Gastroesophageal sphincter (tissue), 4 donors: ENCODE measurements around the gene ECHDC1. TPM values are rescaled to one million over a fixed set of nuclear protein-coding genes. Genes with fewer than 3 reads are reported as not detected.

Experiments
- ATAC-seq: fragments of 150-250 bp; one replicate; pipeline ENCODE4 v1.9.1; 2016; ENCODE audit warnings: mild to moderate bottlenecking, moderate library complexity
- H3K27ac ChIP-seq, 4 donors: fragments of 200-600 bp; sonication (generic) in 3 of 4; 1 replicate in 3 of 4; 2 replicates in 1 of 4; pipeline ENCODE4 v1.5.1; 2016 to 2019
- H3K27me3 ChIP-seq: fragments of 200-600 bp; sonication (generic); one replicate; pipeline ENCODE4 v1.5.1; 2019
- H3K36me3 ChIP-seq, 2 donors: fragments of 200-600 bp; sonication (generic); one replicate each; pipeline ENCODE4 v1.5.1; 2019; ENCODE audit warnings: control low read depth in 1 of 2
- H3K4me1 ChIP-seq, 3 donors: fragments of 200-600 bp; sonication (generic); 1 replicate in 2 of 3; 2 replicates in 1 of 3; pipeline ENCODE4 v1.5.1; 2016 to 2019; ENCODE audit warnings: control low read depth in 2 of 3
- H3K4me3 ChIP-seq, 2 donors: fragments of 200-600 bp; sonication (generic); one replicate each; pipeline ENCODE4 v1.5.1; 2019; ENCODE audit warnings: mild to moderate bottlenecking in 1 of 2, moderate library complexity in 1 of 2
- H3K9me3 ChIP-seq, 3 donors: fragments of 200-600 bp; sonication (generic); one replicate each; pipeline ENCODE4 v1.5.1; 2017 to 2019; ENCODE audit warnings: control low read depth in 2 of 3
- CTCF ChIP-seq, 4 experiments: fragments of 200-600 bp in 2 of 4; fragments of 450-650 bp in 2 of 4; sonication (generic) in 1 of 4; IDR thresholded peaks; one replicate each; pipeline ENCODE4 v1.5.1; 2017 to 2019; ENCODE audit warnings: antibody characterized with exemption in 4 of 4, mild to moderate bottlenecking in 2 of 4, moderate library complexity in 2 of 4
- EP300 ChIP-seq: sonication (generic); formaldehyde crosslinking; IDR thresholded peaks from one replicate; pipeline ENCODE4 v1.6.1; 2017; ENCODE audit warnings: antibody characterized with exemption, mild to moderate bottlenecking
- POLR2A ChIP-seq, 2 donors: fragments of 450-650 bp; IDR thresholded peaks; one replicate each; pipeline ENCODE4 v1.6.1; 2017; ENCODE audit warnings: antibody characterized with exemption in 2 of 2, mild to moderate bottlenecking in 2 of 2, moderate library complexity in 1 of 2
- POLR2AphosphoS5 ChIP-seq: sonication (generic); formaldehyde crosslinking; IDR thresholded peaks from one replicate; pipeline ENCODE4 v1.6.1; 2017; ENCODE audit warnings: antibody characterized with exemption
- WGBS, 2 donors: methylation state at CpG; one replicate each; pipeline ENCODE4 v1.1.5; 2018; ENCODE audit warnings: low coverage in 1 of 2; 5-methylcytosine and 5-hydroxymethylcytosine counted together
- total RNA-seq, 4 donors: library from RNA; depleted of rRNA; stranded (reverse); fragments of >200 nt; gene quantifications; one replicate each; pipeline ENCODE4 v1.1.0, GENCODE V29; 2016

The ECHDC1 gene
- total RNA-seq, 4 donors from 2014 or later: 52.0 to 74.4 (median 58.9) TPM

- Histone ChIP-seq H3K36me3 (peaks cover 0 to 30% of the 10 kb centered on the region in 2 donors), H3K27ac (peak overlapping the region in 1 of 4 donors; percentile 30), H3K4me1 (peaks cover 0 to 44% (median 7%) of the 10 kb centered on the region in 3 donors), H3K4me3 (no peak overlapping the region), H3K9me3 (no peaks in the 10 kb centered on the region), H3K27me3 (no peaks in the 10 kb centered on the region)
- no peak for TF ChIP-seq CTCF (IDR thresholded peaks at IDR 0.05)
- WGBS, 2 donors: 40 to 54% methylated on average over 4 of the region's 4 CpGs
- ATAC-seq: no peak
Observed at GRCh38 chr6:127290391-127291265, 52.8 kb downstream of the ECHDC1 start.

GRCh38 chr6:127289934-127290333, 53.5 kb downstream of the ECHDC1 start:
- Histone ChIP-seq H3K4me1 (peaks cover 0 to 44% (median 7%) of the 10 kb centered on the region in 3 donors), H3K36me3 (peaks cover 0 to 34% of the 10 kb centered on the region in 2 donors), H3K27me3 (no peaks in the 10 kb centered on the region), H3K4me3 (no peak overlapping the region), H3K27ac (peak overlapping the region in 1 of 4 donors; percentile 30), H3K9me3 (no peaks in the 10 kb centered on the region)
- WGBS, 2 donors: 65 to 72% methylated on average over 5 of the region's 5 CpGs
- no peak for ATAC-seq
- TF ChIP-seq POLR2AphosphoS5 (no peak), EP300 (no peak), CTCF (IDR thresholded peaks at IDR 0.05) (no peak), POLR2A (IDR thresholded peaks at IDR 0.05) (no peak)

- Histone ChIP-seq H3K4me1 (peaks cover 0 to 44% (median 7%) of the 10 kb centered on the region in 3 donors), H3K9me3 (no peaks in the 10 kb centered on the region), H3K27ac (no peak overlapping the region), H3K36me3 (peaks cover 0 to 41% of the 10 kb centered on the region in 2 donors), H3K4me3 (no peak overlapping the region), H3K27me3 (no peaks in the 10 kb centered on the region)
- ATAC-seq: no peak
- TF ChIP-seq EP300 (no peak), CTCF (IDR thresholded peaks at IDR 0.05) (no peak), POLR2A (IDR thresholded peaks at IDR 0.05) (no peak), POLR2AphosphoS5 (no peak)
Observed at GRCh38 chr6:127288705-127289104, 54.7 kb downstream of the ECHDC1 start.

GRCh38 chr6:127282184-127282583, 61.2 kb downstream of the ECHDC1 start:
- Histone ChIP-seq H3K4me1 (peaks cover 0 to 12% (median 0%) of the 10 kb centered on the region in 3 donors), H3K4me3 (no peak overlapping the region), H3K9me3 (no peaks in the 10 kb centered on the region), H3K27me3 (no peaks in the 10 kb centered on the region), H3K27ac (no peak overlapping the region), H3K36me3 (peaks cover 4 to 60% of the 10 kb centered on the region in 2 donors)
- TF ChIP-seq EP300 (no peak), POLR2A (IDR thresholded peaks at IDR 0.05) (no peak), CTCF (IDR thresholded peaks at IDR 0.05) (no peak), POLR2AphosphoS5 (no peak)
- no peak for ATAC-seq
- 80 to 100% methylated on average over 1 of the region's 1 CpG for WGBS, 2 donors

GRCh38 chr6:127279815-127280214, 63.6 kb downstream of the ECHDC1 start:
- no peak for ATAC-seq
- 50% methylated on average over 1 of the region's 1 CpG; no CpG with 5 or more reads in 1 of the 2 donors for WGBS, 2 donors
- TF ChIP-seq POLR2AphosphoS5 (no peak), EP300 (no peak)
- H3K27me3 ChIP-seq: no peaks in the 10 kb centered on the region
- H3K27ac ChIP-seq: no peak overlapping the region
- H3K9me3 ChIP-seq: no peaks in the 10 kb centered on the region
- peaks cover 4 to 40% of the 10 kb centered on the region in 2 donors for H3K36me3 ChIP-seq
- H3K4me1 ChIP-seq: peaks cover 0 to 30% (median 7%) of the 10 kb centered on the region in 3 donors
- no peak overlapping the region for H3K4me3 ChIP-seq
